GM19372 (cell line): Measurements from ENCODE around the gene UGT1A8.

Experiments used
- ATAC-seq: cut with Tn5 transposase; IDR thresholded peaks from one replicate; pipeline ENCODE4 v1.9.1; 2021; ENCODE audit warnings: mild to moderate bottlenecking, low read depth, moderate library complexity; ENCODE audit not compliant: unreplicated experiment

UGT1A8 gene

DNA sequence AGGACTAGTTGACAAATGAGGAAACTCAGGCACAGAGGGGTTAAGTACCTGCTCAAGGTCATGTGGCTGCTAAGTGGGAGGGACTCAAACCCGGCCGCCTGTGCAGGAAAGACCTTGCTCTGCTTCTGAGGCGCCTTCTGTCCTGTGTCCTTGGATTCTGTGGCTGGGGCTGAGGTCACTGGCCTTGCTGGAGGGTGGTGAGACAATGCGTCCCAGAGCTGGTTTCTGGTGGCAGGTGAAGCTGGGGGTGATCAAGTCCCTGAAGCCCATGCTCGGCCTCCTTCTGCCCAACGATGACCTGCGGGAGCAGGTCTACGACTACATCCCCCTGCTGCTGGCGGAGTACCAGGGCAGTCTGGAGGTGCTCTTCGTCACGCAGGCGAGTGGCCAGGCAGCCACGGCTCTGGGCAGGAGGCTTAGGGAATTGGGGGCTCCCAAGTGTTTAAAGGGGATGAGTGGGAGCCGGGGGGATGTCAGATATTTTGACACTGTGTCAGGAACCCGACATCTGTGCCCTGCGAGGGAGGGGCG lies 176.8 kb downstream of the UGT1A8 start:
- no peak for ATAC-seq

DNA sequence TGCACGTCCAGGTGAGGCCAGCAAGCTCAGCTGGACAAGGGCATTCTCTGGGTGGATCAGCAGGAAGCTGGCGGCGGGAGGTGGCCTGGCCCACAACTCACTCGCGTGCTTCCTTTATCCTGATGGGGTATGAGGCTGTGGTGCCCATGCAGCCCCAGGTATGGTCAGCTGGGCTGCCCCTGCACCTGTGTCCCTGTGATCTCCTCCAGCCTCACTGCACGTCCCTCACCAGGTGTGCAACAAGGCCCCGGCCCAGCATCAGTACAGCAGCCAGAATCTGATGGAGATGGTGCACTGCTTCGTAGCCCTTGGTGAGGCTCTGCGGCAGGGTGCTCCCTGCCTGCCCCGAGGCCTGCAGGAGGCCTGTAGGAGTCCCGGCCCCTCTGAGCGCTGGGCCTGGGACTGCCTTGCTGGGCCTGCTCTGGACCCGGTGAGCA lies 178.3 kb downstream of the UGT1A8 start:
- no peak for ATAC-seq

GRCh38 chr2:233796254-233796653 lies 178.8 kb downstream of the UGT1A8 start:
- no peak for ATAC-seq

DNA sequence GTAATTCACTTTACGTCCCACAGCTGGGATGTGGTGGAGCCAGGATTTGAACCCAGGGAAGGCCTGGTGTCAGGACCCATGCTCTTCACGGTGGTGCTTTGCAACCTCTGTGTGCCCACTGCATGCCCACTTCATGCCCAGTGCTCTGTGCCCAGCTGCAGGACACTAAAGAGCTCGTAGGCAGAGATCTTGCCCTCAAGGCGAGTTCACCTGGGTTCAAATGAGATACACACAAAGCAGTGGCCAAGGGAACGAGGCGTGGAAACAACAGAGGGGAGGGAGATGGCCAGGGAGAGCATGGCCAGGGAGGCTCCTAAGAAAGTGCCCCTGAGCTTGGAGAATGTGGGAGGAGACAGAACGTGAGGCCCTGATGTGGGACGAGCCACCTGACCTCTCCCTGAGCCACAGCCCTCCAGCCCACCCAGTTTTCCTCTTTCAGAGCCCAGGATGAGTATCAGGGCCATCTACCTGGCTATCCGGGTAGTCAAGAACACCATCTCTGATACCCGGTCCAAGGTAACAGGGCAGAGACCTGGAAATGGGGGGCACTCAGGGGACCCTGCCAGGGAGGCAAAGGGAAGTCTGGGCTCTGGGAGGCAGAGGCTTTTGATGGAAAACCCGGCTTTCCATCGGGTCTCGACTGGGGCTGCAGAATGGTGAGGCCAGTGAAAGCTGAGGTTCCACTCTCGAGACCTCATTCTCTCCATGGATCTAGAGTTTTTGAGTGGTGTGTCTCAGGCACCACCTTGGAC lies 181.1 kb downstream of the UGT1A8 start:
- no peak for ATAC-seq

DNA sequence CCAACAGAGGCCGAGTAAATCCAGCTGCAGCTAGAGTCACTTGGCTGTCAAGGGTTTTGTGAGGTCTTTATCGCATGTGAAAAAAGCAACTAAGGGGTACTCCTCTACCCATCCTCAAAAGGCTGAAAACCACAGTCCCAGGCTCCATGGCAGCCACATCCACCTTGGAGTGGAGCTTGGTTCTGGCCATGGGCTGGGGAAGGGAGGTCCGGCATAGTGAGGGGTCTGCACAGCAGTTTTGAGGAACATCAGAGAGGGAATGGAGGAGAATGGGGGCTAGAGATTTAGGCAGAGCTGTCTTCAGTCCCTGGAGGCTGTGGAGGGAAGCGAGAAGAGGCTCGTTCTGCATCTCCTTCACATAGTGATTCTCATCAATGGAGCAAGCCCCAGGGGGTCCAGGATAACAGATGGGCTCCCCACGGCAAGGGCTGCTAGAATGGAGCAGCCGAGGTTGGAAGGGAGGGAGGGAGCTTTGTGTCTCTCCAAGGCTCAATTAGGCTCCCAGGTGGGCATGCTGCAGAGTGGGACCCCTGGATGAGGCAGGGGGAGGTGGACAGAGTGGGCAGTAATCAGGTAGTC lies 181.7 kb downstream of the UGT1A8 start:
- no peak for ATAC-seq

DNA sequence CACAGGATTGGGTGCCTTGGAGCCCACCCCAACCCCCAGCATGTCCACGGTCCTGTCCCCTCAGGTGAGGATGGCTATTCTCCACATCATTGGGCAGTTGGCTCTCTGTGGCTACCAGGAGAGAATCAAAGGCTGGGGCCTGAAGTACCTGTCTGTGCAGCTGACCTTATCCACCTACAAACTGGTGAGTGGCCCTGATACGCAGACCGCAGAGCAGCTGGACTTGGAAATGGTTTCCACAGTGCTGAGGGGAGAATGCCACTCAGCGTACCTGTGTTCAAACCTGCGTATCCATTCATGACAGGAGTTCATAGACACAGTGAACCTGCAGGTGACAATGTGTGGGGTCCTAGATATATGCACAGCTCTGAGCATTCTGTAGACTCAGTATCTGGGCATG lies 182.3 kb downstream of the UGT1A8 start:
- no peak for ATAC-seq

- no peak for ATAC-seq
Observed at GRCh38 chr2:233800208-233800607, 182.8 kb downstream of the UGT1A8 start.

GRCh38 chr2:233801357-233802131 lies 184.1 kb downstream of the UGT1A8 start:
- ATAC-seq, result no peak

- no peak for ATAC-seq
Observed at GRCh38 chr2:233802132-233802815, 184.8 kb downstream of the UGT1A8 start.

GRCh38 chr2:233803292-233803911 lies 186.0 kb downstream of the UGT1A8 start:
- ATAC-seq, result no peak

GRCh38 chr2:233803994-233804393 lies 186.6 kb downstream of the UGT1A8 start:
- no peak for ATAC-seq

DNA sequence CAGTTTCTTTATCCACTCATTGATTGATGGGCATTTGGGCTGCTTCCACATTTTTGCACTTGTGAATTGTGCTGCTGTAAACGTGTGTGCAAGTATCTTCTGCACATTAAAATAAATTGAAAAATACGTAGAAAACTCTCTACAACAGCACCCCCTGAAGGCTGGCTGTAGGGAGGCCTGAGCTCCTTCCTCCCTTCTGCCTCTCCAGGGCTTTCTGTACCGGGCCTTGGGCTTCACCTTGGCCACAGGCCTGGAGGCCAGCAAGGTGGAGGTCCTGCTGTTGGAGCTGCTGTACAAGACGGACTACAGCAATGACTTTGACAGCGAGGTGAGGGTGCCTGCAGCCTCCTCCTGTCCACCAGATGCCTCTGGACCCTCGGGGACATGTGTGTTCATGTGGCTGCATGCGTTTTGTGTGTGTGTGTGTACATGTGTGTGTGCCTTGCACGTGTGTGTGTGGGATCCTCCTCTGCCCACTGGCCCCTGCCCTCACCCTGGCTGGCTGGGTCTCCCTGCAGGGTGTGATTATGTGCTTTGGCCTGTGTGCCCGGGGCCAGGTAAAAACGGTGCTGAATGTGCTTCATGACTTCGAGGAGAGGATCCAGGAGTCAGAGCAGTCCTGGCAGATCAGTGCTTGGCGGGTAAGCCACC lies 189.9 kb downstream of the UGT1A8 start:
- no peak for ATAC-seq

DNA sequence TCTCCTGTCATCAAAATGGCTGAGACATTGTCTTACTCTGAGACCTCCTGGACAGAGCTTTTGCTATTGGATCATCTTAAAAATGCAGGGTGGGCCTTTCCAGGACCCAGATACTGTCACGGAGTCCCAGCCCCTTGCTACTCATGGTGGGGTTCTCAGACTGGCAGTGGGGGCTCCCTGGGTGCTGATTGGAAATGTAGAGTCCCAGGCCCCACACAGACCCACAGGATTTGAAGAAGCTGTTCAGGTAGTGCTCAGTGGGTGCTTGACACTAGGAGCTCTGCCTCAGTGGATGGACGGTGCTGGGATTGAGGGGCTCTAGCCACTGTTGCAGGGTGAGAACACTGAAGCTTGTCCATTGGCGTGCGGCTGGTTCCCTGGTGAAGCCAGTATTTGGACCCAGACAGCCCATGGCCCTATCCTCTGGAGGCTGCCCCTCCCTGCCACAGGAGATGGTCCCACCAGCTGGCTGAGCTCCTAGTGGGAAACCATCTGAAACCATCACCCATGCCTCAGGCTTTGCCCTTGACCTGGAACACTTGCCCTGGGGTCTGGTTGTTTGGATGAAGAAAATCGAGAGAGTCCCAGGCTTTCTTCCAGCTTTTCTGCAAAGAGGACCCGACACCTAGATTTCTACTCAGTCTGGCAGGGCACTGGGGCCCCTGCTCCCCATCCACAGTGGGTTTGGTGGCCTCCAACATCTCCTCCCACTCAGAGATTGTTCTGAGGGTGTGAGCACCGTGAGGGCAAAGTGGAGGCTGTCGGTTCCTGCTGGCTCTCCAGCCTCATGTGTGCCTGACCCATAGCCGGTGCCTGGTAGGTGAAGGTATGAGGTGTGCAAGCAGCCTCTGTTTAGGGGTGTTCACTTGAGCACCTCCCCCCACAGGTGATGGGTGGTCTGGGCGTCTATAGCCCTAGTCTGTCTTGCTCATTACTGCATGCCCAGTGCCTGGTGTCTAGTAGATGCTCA lies 190.8 kb downstream of the UGT1A8 start:
- ATAC-seq, result no peak

GRCh38 chr2:233810385-233810784 lies 193.0 kb downstream of the UGT1A8 start:
- ATAC-seq, result no peak

GRCh38 chr2:233811087-233811486 lies 193.7 kb downstream of the UGT1A8 start:
- no peak for ATAC-seq

- ATAC-seq, result no peak
Observed at GRCh38 chr2:233811732-233812131, 194.3 kb downstream of the UGT1A8 start.

GRCh38 chr2:233813236-233814055 lies 196.0 kb downstream of the UGT1A8 start:
- ATAC-seq, result no peak
